ENCODE data around the gene MXI1. TPM values are rescaled to one million over a fixed set of nuclear protein-coding genes. Genes with fewer than 3 reads are reported as not detected.

The MXI1 gene
- total RNA-seq, 4 donors from 2014 or later: 27.4 to 52.9 (median 51.6) TPM

GRCh38 chr10:110211465-110211843 lies 4.0 kb downstream of the MXI1 start:
- H3K4me1 ChIP-seq: no peaks in the 10 kb centered on the region
- intact Hi-C loops (cut with DNase I; ENCODE audit: low total_unique reads): loop anchor here (2.0 kb wide), 1 partner anchor 15 kb away; no protein-coding TSS in a partner anchor
- DNase-seq: no peak
- no peaks in the 10 kb centered on the region for H3K9me3 ChIP-seq
- TF ChIP-seq POLR2A (IDR thresholded peaks at IDR 0.05) (no peak), CTCF (IDR thresholded peaks at IDR 0.05) (no peak)
- peak overlapping the region; percentile 61 to 78 for H3K4me3 ChIP-seq
- no peaks in the 10 kb centered on the region for H3K27me3 ChIP-seq
- peak overlapping the region; percentile 95 to 98 for H3K27ac ChIP-seq
- H3K36me3 ChIP-seq: no peaks in the 10 kb centered on the region

GRCh38 chr10:110212119-110213006 lies 5.0 kb downstream of the MXI1 start:
- intact Hi-C loops (cut with DNase I; ENCODE audit: low total_unique reads): no loop called here
- Histone ChIP-seq H3K9me3 (no peaks in the 10 kb centered on the region), H3K36me3 (no peaks in the 10 kb centered on the region), H3K4me1 (no peaks in the 10 kb centered on the region), H3K27ac (peak overlapping the region; percentile 95 to 98), H3K27me3 (no peaks in the 10 kb centered on the region), H3K4me3 (no peak overlapping the region)
- DNase-seq: no peak
- TF ChIP-seq CTCF (IDR thresholded peaks at IDR 0.05) (no peak), POLR2A (IDR thresholded peaks at IDR 0.05) (no peak)

GRCh38 chr10:110214371-110214826 lies 7.0 kb downstream of the MXI1 start:
- Histone ChIP-seq H3K27me3 (no peaks in the 10 kb centered on the region), H3K36me3 (no peaks in the 10 kb centered on the region), H3K4me1 (no peaks in the 10 kb centered on the region), H3K9me3 (no peaks in the 10 kb centered on the region), H3K27ac (no peak overlapping the region), H3K4me3 (no peak overlapping the region)
- intact Hi-C loops (cut with DNase I; ENCODE audit: low total_unique reads): no loop called here
- no peak for DNase-seq
- TF ChIP-seq POLR2A (IDR thresholded peaks at IDR 0.05) (no peak), CTCF (IDR thresholded peaks at IDR 0.05) (no peak)

- intact Hi-C loops (cut with DNase I; ENCODE audit: low total_unique reads): no loop called here
- Histone ChIP-seq H3K36me3 (no peaks in the 10 kb centered on the region), H3K4me3 (no peak overlapping the region), H3K27ac (no peak overlapping the region), H3K9me3 (no peaks in the 10 kb centered on the region), H3K27me3 (no peaks in the 10 kb centered on the region), H3K4me1 (no peaks in the 10 kb centered on the region)
- no peak for TF ChIP-seq POLR2A (IDR thresholded peaks at IDR 0.05)
- TF ChIP-seq CTCF (IDR thresholded peaks at IDR 0.05): no peak
- no peak for DNase-seq
Observed at GRCh38 chr10:110215286-110216170, 8.1 kb downstream of the MXI1 start.

Data from uterus (tissue), 4 donors.